ENCODE results near the gene CHRNA9. TPM values are rescaled to one million over a fixed set of nuclear protein-coding genes. Genes with fewer than 3 reads are reported as not detected.

CHRNA9 gene
- total and polyA plus RNA-seq, 12 donors: not detected

DNA sequence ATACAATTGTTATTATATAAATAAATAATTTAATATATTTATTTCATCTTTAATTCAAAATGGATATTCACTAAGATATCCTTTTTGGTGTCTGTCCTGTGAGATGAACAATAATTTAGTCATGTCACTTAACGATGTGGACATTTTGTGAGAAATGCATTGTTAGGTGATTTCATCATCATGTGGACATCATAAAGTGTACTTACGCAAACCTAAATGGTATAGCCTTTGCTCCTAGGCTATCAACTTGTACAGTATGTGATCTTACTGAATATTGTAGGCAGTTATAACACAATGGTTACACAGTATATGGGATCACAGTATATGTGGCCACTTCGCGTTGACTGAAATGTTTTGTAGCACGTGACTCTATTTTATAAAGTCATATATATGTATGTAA, 20.2 kb upstream of the CHRNA9 start:
- intact Hi-C loops (cut with DNase I): loop anchor here (5.0 to 10.0 kb wide), 2 partner anchors 250 to 258 kb away; partner anchors contain the start of gene N4BP2 (in 1 of the 2)
- Histone ChIP-seq H3K27ac (no peak overlapping the region), H3K27me3 (no peaks in the 10 kb centered on the region), H3K4me1 (replicated peaks in 1 of 2) (peaks cover 0 to 14% of the 10 kb centered on the region in 2 donors), H3K9me3 (replicated peaks in 1 of 3) (no peaks in the 10 kb centered on the region), H3K36me3 (replicated peaks in 1 of 2) (no peaks in the 10 kb centered on the region), H3K4me3 (no peak overlapping the region)
- WGBS, 4 donors: 93 to 98% (median 95%) methylated on average over 5 of the region's 5 CpGs
- TF ChIP-seq, protein P1, sequence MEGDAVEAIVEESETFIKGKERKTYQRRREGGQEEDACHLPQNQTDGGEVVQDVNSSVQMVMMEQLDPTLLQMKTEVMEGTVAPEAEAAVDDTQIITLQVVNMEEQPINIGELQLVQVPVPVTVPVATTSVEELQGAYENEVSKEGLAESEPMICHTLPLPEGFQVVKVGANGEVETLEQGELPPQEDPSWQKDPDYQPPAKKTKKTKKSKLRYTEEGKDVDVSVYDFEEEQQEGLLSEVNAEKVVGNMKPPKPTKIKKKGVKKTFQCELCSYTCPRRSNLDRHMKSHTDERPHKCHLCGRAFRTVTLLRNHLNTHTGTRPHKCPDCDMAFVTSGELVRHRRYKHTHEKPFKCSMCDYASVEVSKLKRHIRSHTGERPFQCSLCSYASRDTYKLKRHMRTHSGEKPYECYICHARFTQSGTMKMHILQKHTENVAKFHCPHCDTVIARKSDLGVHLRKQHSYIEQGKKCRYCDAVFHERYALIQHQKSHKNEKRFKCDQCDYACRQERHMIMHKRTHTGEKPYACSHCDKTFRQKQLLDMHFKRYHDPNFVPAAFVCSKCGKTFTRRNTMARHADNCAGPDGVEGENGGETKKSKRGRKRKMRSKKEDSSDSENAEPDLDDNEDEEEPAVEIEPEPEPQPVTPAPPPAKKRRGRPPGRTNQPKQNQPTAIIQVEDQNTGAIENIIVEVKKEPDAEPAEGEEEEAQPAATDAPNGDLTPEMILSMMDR (IDR thresholded peaks at IDR 0.05): no peak
- TF ChIP-seq POLR2A (IDR thresholded peaks at IDR 0.05): no peak
- DNase-seq: no peak

DNA sequence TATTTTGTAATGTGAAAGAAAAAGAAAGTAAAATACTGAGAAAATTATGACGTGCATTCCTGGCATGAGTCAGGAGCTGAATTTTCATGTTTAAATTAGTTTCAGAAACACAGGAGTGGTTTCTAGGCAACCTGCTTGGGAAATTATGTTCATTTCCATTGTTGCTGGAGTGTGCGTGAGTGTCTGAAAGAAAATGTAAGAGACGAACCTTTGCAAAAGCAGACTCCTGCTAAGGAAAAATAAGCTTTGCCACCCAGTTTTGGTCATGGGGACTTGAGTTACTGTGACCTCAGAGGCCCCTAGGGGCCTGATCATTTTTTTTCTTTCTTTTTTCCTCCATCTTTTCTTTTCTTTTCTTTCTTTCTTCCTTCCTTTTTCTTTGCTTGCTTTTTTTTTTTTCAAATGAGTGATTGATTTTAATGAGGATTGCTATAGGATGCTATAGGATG, 18.8 kb upstream of the CHRNA9 start:
- H3K4me3 ChIP-seq: no peak overlapping the region
- H3K27ac ChIP-seq: peak overlapping the region; percentile 60 to 86 (median 79)
- H3K36me3 ChIP-seq (replicated peaks in 1 of 2): no peaks in the 10 kb centered on the region
- H3K27me3 ChIP-seq: no peaks in the 10 kb centered on the region
- TF ChIP-seq POLR2A (IDR thresholded peaks at IDR 0.05): no peak
- TF ChIP-seq, protein P1 (IDR thresholded peaks at IDR 0.05): no peak
- DNase-seq: peak in 2 of 7 donors; percentile 4 to 57
- peaks cover 0 to 14% of the 10 kb centered on the region in 2 donors for H3K4me1 ChIP-seq (replicated peaks in 1 of 2)
- intact Hi-C loops (cut with DNase I): loop anchor here in 1 of 2 donors (10.0 kb wide), 1 partner anchor 252 kb away; no protein-coding TSS in a partner anchor
- H3K9me3 ChIP-seq (replicated peaks in 1 of 3): no peaks in the 10 kb centered on the region
- 12 to 26% (median 20%) methylated on average over 3 of the region's 3 CpGs for whole genome bisulfite sequencing, 4 donors

DNA sequence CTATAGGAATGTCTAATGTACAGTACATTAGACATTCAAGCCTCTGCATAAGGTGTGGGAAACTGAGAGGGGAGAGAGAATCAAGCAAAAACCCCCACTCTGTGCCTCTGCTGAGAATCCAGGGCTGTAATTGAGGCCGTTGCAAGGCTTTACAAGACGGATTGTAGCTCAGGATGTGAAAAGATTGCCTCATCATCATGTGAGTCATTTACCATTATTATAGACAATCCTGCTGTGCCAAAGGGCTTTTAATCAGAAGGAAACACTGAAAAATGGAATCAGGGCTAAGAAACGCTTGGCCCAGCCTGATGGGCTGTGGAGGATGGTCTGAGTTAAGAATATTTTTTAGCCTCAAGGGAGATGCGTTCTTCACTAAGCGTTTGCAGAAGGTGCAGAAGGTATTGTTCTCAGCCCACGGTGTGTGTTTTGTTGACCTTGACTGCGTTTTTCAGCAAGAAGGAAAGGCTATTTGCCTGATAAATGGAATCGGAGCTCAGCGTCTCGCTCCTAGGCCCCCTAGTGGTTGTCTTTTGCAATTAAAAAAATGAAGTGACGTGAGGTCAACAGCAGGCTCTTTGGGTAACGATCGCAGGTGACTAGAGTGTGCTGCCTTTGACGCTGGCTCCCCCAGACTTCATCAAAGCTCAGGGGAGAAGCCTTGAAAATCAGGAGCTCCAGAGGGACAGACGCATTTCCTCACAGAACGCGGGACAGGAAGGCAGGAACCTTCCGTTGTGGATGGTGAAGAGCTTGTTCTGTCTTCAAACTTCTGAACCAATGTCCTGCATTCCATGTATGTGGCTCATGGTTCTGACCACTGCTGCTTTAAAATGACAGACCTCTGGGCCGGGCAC, 18.1 kb upstream of the CHRNA9 start:
- 0 to 5% (median 4%) methylated on average over 15 to 19 of the region's 19 CpGs for WGBS, 4 donors
- H3K27ac ChIP-seq: peak overlapping the region; percentile 60 to 86 (median 79)
- H3K4me3 ChIP-seq: peak overlapping the region in 2 of 4 donors; percentile 5 to 37
- peak; percentile 58 to 87 (median 67) for DNase-seq
- H3K9me3 ChIP-seq (replicated peaks in 1 of 3): no peaks in the 10 kb centered on the region
- intact Hi-C loops (cut with DNase I): loop anchor here in 1 of 2 donors (10.0 kb wide), 1 partner anchor 252 kb away; no protein-coding TSS in a partner anchor
- no peaks in the 10 kb centered on the region for H3K27me3 ChIP-seq
- no peaks in the 10 kb centered on the region for H3K36me3 ChIP-seq (replicated peaks in 1 of 2)
- H3K4me1 ChIP-seq (replicated peaks in 1 of 2): peaks cover 0 to 14% of the 10 kb centered on the region in 2 donors
- peak in 1 of 2 donors; percentile 33 for TF ChIP-seq POLR2A (IDR thresholded peaks at IDR 0.05)
- TF ChIP-seq, protein P1 (IDR thresholded peaks at IDR 0.05): peak; percentile 76 to 92 (median 87)

DNA sequence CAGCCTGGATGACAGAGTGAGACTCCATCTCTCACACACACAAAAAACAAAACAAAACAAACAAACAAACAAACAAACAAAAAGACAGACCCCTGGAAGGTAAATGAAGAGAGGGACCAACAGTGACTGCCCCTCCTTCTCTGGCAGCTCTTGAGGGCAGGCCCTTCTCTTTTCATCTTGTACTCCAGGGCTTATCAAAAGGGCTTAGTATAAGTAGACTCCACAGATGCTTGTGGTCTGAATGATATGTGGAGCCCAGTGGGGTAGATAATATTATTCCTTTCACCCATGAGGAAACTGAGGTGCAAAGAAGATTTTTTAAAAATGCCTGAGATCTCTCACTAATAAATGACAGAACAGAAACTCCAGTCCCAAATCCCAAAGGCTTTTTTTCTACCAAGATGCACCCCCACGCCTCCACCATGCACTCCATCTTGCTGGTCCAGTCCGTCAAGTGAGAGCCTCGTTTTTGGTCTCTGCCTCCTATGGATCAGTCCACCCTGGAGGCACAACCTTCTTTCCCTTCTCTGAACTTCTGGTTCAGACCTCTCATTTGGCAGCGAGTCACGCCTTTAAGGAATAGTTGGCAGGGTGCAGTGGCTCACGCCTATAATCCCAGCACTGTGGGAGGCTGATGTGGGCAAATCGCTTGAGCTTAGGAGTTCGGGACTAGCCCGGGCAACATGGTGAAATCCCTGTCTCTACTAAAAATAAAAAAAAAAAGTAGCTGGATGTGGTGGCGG, 17.0 kb upstream of the CHRNA9 start:
- 91 to 93% (median 92%) methylated on average over 10 of the region's 10 CpGs for WGBS, 4 donors
- H3K27me3 ChIP-seq: no peaks in the 10 kb centered on the region
- peak in 1 of 7 donors; percentile 45 for DNase-seq
- H3K27ac ChIP-seq: no peak overlapping the region
- intact Hi-C loops (cut with DNase I): loop anchor here in 1 of 2 donors (10.0 kb wide), 1 partner anchor 253 kb away; no protein-coding TSS in a partner anchor
- no peak for TF ChIP-seq POLR2A (IDR thresholded peaks at IDR 0.05)
- TF ChIP-seq, protein P1 (IDR thresholded peaks at IDR 0.05): no peak
- H3K4me1 ChIP-seq (replicated peaks in 1 of 2): peaks cover 6 to 18% of the 10 kb centered on the region in 2 donors
- H3K4me3 ChIP-seq: no peak overlapping the region
- H3K36me3 ChIP-seq (replicated peaks in 1 of 2): no peaks in the 10 kb centered on the region
- no peaks in the 10 kb centered on the region for H3K9me3 ChIP-seq (replicated peaks in 1 of 3)

Data from adrenal gland (tissue), 12 donors.